ENCODE data around the gene EED. TPM values are rescaled to one million over a fixed set of nuclear protein-coding genes. Genes with fewer than 3 reads are reported as not detected.

EED gene
- total and polyA plus RNA-seq, 7 donors, result 8.1 to 14.6 (median 10.8) TPM

- Histone ChIP-seq H3K4me3 (no peak overlapping the region), H3K36me3 (ENCODE audit: insufficient read depth in 1 of 2, low read depth in 1 of 2) (peaks cover 0 to 76% of the 10 kb centered on the region in 2 donors), H3K27ac (no peak overlapping the region), H3K27me3 (ENCODE audit: insufficient read depth in 3 of 3, low read length in 2 of 3) (no peaks in the 10 kb centered on the region), H3K4me1 (no peaks in the 10 kb centered on the region), H3K9me3 (no peaks in the 10 kb centered on the region)
- TF ChIP-seq CTCF (IDR thresholded peaks at IDR 0.05), result no peak
- 91 to 98% (median 93%) methylated on average over 3 of the region's 3 CpGs for WGBS, 3 donors
- intact Hi-C loops (cut with DNase I), result no loop called here
- DNase-seq, result no peak
- ATAC-seq, result no peak
Measured at GRCh38 chr11:86261328-86261727, 16.8 kb downstream of the EED start.

- intact Hi-C loops (cut with DNase I), result no loop called here
- 96 to 97% (median 97%) methylated on average over 6 of the region's 6 CpGs for WGBS, 3 donors
- Histone ChIP-seq H3K27me3 (ENCODE audit: insufficient read depth in 3 of 3, low read length in 2 of 3) (no peaks in the 10 kb centered on the region), H3K9me3 (no peaks in the 10 kb centered on the region), H3K4me1 (no peaks in the 10 kb centered on the region), H3K4me3 (no peak overlapping the region), H3K27ac (no peak overlapping the region), H3K36me3 (ENCODE audit: insufficient read depth in 1 of 2, low read depth in 1 of 2) (peaks cover 0 to 67% of the 10 kb centered on the region in 2 donors)
- TF ChIP-seq CTCF (IDR thresholded peaks at IDR 0.05), result no peak
- DNase-seq, result no peak
- no peak for ATAC-seq
Measured at GRCh38 chr11:86262387-86262786, 17.8 kb downstream of the EED start.

GRCh38 chr11:86264649-86265048, 20.1 kb downstream of the EED start:
- Histone ChIP-seq H3K27me3 (ENCODE audit: insufficient read depth in 3 of 3, low read length in 2 of 3) (no peaks in the 10 kb centered on the region), H3K9me3 (no peaks in the 10 kb centered on the region), H3K27ac (no peak overlapping the region), H3K36me3 (ENCODE audit: insufficient read depth in 1 of 2, low read depth in 1 of 2) (peaks cover 0 to 63% of the 10 kb centered on the region in 2 donors), H3K4me1 (no peaks in the 10 kb centered on the region), H3K4me3 (no peak overlapping the region)
- intact Hi-C loops (cut with DNase I), result no loop called here
- no peak for TF ChIP-seq CTCF (IDR thresholded peaks at IDR 0.05)
- 95 to 99% (median 98%) methylated on average over 2 of the region's 2 CpGs for WGBS, 3 donors
- DNase-seq (no peak), ATAC-seq (no peak)

GRCh38 chr11:86265194-86265593, 20.6 kb downstream of the EED start:
- intact Hi-C loops (cut with DNase I), result no loop called here
- Histone ChIP-seq H3K36me3 (ENCODE audit: insufficient read depth in 1 of 2, low read depth in 1 of 2) (peaks cover 0 to 60% of the 10 kb centered on the region in 2 donors), H3K4me3 (no peak overlapping the region), H3K9me3 (no peaks in the 10 kb centered on the region), H3K4me1 (no peaks in the 10 kb centered on the region), H3K27ac (no peak overlapping the region), H3K27me3 (ENCODE audit: insufficient read depth in 3 of 3, low read length in 2 of 3) (no peaks in the 10 kb centered on the region)
- ATAC-seq, result no peak
- no peak for DNase-seq
- TF ChIP-seq CTCF (IDR thresholded peaks at IDR 0.05), result no peak

GRCh38 chr11:86269645-86270044, 25.1 kb downstream of the EED start:
- Histone ChIP-seq H3K9me3 (no peaks in the 10 kb centered on the region), H3K27me3 (ENCODE audit: insufficient read depth in 3 of 3, low read length in 2 of 3) (no peaks in the 10 kb centered on the region), H3K27ac (no peak overlapping the region), H3K4me1 (no peaks in the 10 kb centered on the region), H3K36me3 (ENCODE audit: insufficient read depth in 1 of 2, low read depth in 1 of 2) (peaks cover 0 to 42% of the 10 kb centered on the region in 2 donors), H3K4me3 (no peak overlapping the region)
- ATAC-seq (no peak), DNase-seq (no peak)
- 80 to 98% (median 89%) methylated on average over 1 of the region's 1 CpG for WGBS, 3 donors
- no peak for TF ChIP-seq CTCF (IDR thresholded peaks at IDR 0.05)
- intact Hi-C loops (cut with DNase I), result no loop called here
